Prostate gland (tissue), 2 donors: ENCODE results near the gene PPP4R1. TPM values are rescaled to one million over a fixed set of nuclear protein-coding genes. Genes with fewer than 3 reads are reported as not detected.

ENCODE experiments used
- DNase-seq: peaks from one replicate; pipeline ENCODE4 v3.0.0-alpha.2; 2019; ENCODE audit warnings: low spot score
- H3K27ac ChIP-seq, 2 donors: fragments of 200-600 bp; sonication (generic); 2 replicates each; pipeline ENCODE4 v1.5.1; 2017 to 2019
- H3K27me3 ChIP-seq: fragments of 200-600 bp; sonication (generic); replicated peaks from 2 replicates; pipeline ENCODE4 v1.5.1; 2019; ENCODE audit not compliant: insufficient read depth
- H3K36me3 ChIP-seq, 2 donors: fragments of 200-600 bp; sonication (generic); 1 replicate in 1 of 2; 2 replicates in 1 of 2; pipeline versions ENCODE4 v1.5.1 to v1.8.1; 2017 to 2019
- H3K4me1 ChIP-seq: fragments of 200-600 bp; sonication (generic); replicated peaks from 2 replicates; pipeline ENCODE4 v1.5.1; 2019
- H3K4me3 ChIP-seq, 2 donors: fragments of 200-600 bp; sonication (generic); 2 replicates each; pipeline ENCODE4 v1.5.1; 2017 to 2019
- H3K9me3 ChIP-seq: fragments of 200-600 bp; sonication (generic); 2 replicates; pipeline ENCODE4 v1.5.1; 2017
- CTCF ChIP-seq, 4 experiments: fragments of 200-600 bp in 2 of 4; fragments of 450-650 bp in 2 of 4; sonication (generic) in 2 of 4; IDR thresholded peaks; 1 replicate in 3 of 4; 2 replicates in 1 of 4; pipeline ENCODE4 v1.5.1; 2016 to 2019; ENCODE audit warnings: antibody characterized with exemption in 4 of 4, mild to moderate bottlenecking in 2 of 4, moderate library complexity in 2 of 4
- POLR2A ChIP-seq: fragments of 450-650 bp; IDR thresholded peaks from one replicate; pipeline ENCODE4 v1.6.1; 2016; ENCODE audit warnings: antibody characterized with exemption, mild to moderate bottlenecking
- POLR2AphosphoS5 ChIP-seq: sonication (generic); formaldehyde crosslinking; IDR thresholded peaks from one replicate; pipeline ENCODE4 v1.6.1; 2017; ENCODE audit warnings: antibody characterized with exemption
- WGBS: methylation state at CpG from one replicate; pipeline ENCODE4 v1.1.5; 2018; 5-methylcytosine and 5-hydroxymethylcytosine counted together
- intact Hi-C: fragments of 100-400 bp; cut with DNase I; formaldehyde crosslinking; loops from one replicate; pipeline ENCODE4 v1.14.2; 2022
- total RNA-seq, 2 donors: library from RNA; depleted of rRNA; stranded (reverse); fragments of >200 nt; gene quantifications; one replicate each; pipeline ENCODE4 v1.1.0, GENCODE V29; 2016

The PPP4R1 gene
- total RNA-seq, 2 donors from 2014 or later, result 39.1 to 67.0 TPM

- H3K36me3 ChIP-seq, result no peaks in the 10 kb centered on the region
- DNase-seq, result no peak
- TF ChIP-seq POLR2AphosphoS5, result no peak
- TF ChIP-seq CTCF (IDR thresholded peaks at IDR 0.05), result no peak
- no peak for TF ChIP-seq POLR2A
- H3K9me3 ChIP-seq, result no peaks in the 10 kb centered on the region
- H3K27me3 ChIP-seq, result no peaks in the 10 kb centered on the region
- intact Hi-C loops, result no loop called here
- no peak overlapping the region for H3K27ac ChIP-seq
- H3K4me1 ChIP-seq, result no peaks in the 10 kb centered on the region
- WGBS, result 92% methylated on average over 11 of the region's 11 CpGs
- no peak overlapping the region for H3K4me3 ChIP-seq
Observed at GRCh38 chr18:9637036-9637767, 22.8 kb upstream of the PPP4R1 start.

GRCh38 chr18:9634856-9635255 is 20.5 kb upstream of the PPP4R1 start:
- no peaks in the 10 kb centered on the region for H3K27me3 ChIP-seq
- 97% methylated on average over 8 of the region's 8 CpGs for WGBS
- H3K9me3 ChIP-seq, result no peaks in the 10 kb centered on the region
- intact Hi-C loops, result no loop called here
- TF ChIP-seq POLR2A (no peak), CTCF (IDR thresholded peaks at IDR 0.05) (no peak), POLR2AphosphoS5 (no peak)
- H3K27ac ChIP-seq, result no peak overlapping the region
- H3K36me3 ChIP-seq, result no peaks in the 10 kb centered on the region
- H3K4me1 ChIP-seq, result no peaks in the 10 kb centered on the region
- DNase-seq, result no peak
- no peak overlapping the region for H3K4me3 ChIP-seq

- intact Hi-C loops, result no loop called here
- no peak for TF ChIP-seq POLR2A
- TF ChIP-seq POLR2AphosphoS5, result peak; percentile 40
- no peaks in the 10 kb centered on the region for H3K36me3 ChIP-seq
- no peaks in the 10 kb centered on the region for H3K4me1 ChIP-seq
- DNase-seq, result no peak
- H3K9me3 ChIP-seq, result no peaks in the 10 kb centered on the region
- no peak overlapping the region for H3K4me3 ChIP-seq
- WGBS, result 56% methylated on average over 5 of the region's 5 CpGs
- H3K27ac ChIP-seq, result no peak overlapping the region
- H3K27me3 ChIP-seq, result no peaks in the 10 kb centered on the region
Observed at GRCh38 chr18:9631814-9632496, 17.6 kb upstream of the PPP4R1 start.

- TF ChIP-seq CTCF (IDR thresholded peaks at IDR 0.05), result no peak
- no peak for TF ChIP-seq POLR2A
- TF ChIP-seq POLR2AphosphoS5, result no peak
- no peak for DNase-seq
- Histone ChIP-seq H3K27ac (no peak overlapping the region), H3K4me1 (no peaks in the 10 kb centered on the region), H3K9me3 (no peaks in the 10 kb centered on the region), H3K27me3 (no peaks in the 10 kb centered on the region), H3K36me3 (no peaks in the 10 kb centered on the region), H3K4me3 (no peak overlapping the region)
- WGBS, result 85% methylated on average over 8 of the region's 8 CpGs
- intact Hi-C loops, result no loop called here
Observed at GRCh38 chr18:9630444-9630843, 16.1 kb upstream of the PPP4R1 start.

- Histone ChIP-seq H3K27ac (no peak overlapping the region), H3K4me3 (no peak overlapping the region), H3K27me3 (no peaks in the 10 kb centered on the region), H3K4me1 (no peaks in the 10 kb centered on the region), H3K9me3 (no peaks in the 10 kb centered on the region), H3K36me3 (no peaks in the 10 kb centered on the region)
- WGBS, result 91% methylated on average over 4 of the region's 4 CpGs
- DNase-seq, result no peak
- TF ChIP-seq CTCF (IDR thresholded peaks at IDR 0.05) (no peak), POLR2AphosphoS5 (no peak), POLR2A (no peak)
- intact Hi-C loops, result no loop called here
Observed at GRCh38 chr18:9629709-9630108, 15.3 kb upstream of the PPP4R1 start.
